Mesothelial cell of epicardium (in vitro differentiated cells): ENCODE data around the gene EXD3. TPM values are rescaled to one million over a fixed set of nuclear protein-coding genes. Genes with fewer than 3 reads are reported as not detected.
"Not testable (repeated sequence)": the region's sequence is repeated elsewhere in the genome, so short reads cannot be mapped to it uniquely, and the experiment has no call there.

Experiments
- DNase-seq, 2 experiments: peaks; one replicate each; pipeline ENCODE4 v3.0.0; 2021; ENCODE audit warnings: low spot score in 2 of 2; ENCODE audit not compliant: unreplicated experiment in 2 of 2
- H3K27ac Mint-ChIP-seq: 2 replicates; pipeline ENCODE4 v1.8.0; 2021; ENCODE audit warnings: mixed read lengths
- H3K27me3 Mint-ChIP-seq: 2 replicates; pipeline ENCODE4 v1.8.0; 2021; ENCODE audit warnings: low read depth, mixed read lengths
- H3K36me3 Mint-ChIP-seq: 2 replicates; pipeline ENCODE4 v1.8.0; 2021; ENCODE audit warnings: mixed read lengths
- H3K4me1 Mint-ChIP-seq: 2 replicates; pipeline ENCODE4 v1.8.0; 2021; ENCODE audit warnings: mixed read lengths
- H3K4me3 Mint-ChIP-seq: 2 replicates; pipeline ENCODE4 v1.8.0; 2021; ENCODE audit warnings: mild to moderate bottlenecking, moderate library complexity, mixed read lengths
- H3K9me3 Mint-ChIP-seq: 2 replicates; pipeline ENCODE4 v1.8.0; 2021; ENCODE audit warnings: mixed read lengths
- CTCF ChIP-seq: fragments of 200-600 bp; sonication (generic); IDR thresholded peaks from one replicate; pipeline ENCODE4 v1.5.0; 2021; ENCODE audit warnings: antibody characterized with exemption; ENCODE audit not compliant: unreplicated experiment
- total RNA-seq: library from RNA; stranded (reverse); gene quantifications from 3 replicates; pipeline ENCODE4 v1.2.1, GENCODE V29; 2021

The EXD3 gene
- total RNA-seq, 1 donor from 2014 or later = 38.2 TPM

DNA sequence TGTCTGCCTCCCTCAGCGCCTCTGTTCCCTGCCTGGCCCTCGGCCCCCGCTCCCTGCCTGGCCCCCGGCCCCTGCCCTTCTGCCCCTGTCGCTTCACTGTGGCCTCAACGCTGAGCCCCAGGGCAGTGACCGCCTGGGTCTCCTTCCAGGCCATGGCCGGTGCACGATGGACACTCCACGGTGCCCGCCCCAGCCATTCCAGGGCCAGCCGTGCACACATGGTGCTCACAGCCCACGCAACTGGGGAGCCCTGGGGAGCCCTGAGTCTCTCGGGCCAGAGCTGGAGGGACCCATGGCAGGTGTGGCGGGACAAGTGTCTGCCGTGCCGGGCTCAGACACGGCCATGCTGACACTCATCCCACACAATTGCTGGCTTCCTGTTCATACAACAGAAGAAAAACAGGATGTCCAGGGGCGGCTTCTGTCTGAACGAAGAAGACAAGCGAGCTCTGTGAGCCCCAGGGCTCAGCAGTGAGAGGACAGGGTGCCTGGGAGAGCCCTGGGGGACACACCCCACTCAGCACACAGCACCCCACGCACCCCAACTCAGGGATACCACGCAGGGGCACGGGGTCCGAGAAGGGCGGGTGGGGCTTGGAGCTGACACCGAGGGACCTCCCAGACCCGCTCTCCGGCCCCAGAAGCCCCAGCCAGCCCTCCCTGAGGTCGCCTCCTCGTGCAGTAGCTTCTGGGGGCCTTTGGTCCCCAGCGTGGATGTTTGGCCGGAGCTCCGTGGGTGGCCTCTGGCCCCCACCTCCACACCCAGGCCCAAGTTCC, 35.7 kb downstream of the EXD3 start:
- TF ChIP-seq CTCF = no peak
- H3K4me1 Mint-ChIP-seq = no peaks in the 10 kb centered on the region
- H3K27ac Mint-ChIP-seq = no peak overlapping the region
- H3K36me3 Mint-ChIP-seq = peaks cover 6% of the 10 kb centered on the region
- H3K4me3 Mint-ChIP-seq = no peak overlapping the region
- no peak for DNase-seq
- H3K27me3 Mint-ChIP-seq = no peaks in the 10 kb centered on the region
- no peaks in the 10 kb centered on the region for H3K9me3 Mint-ChIP-seq

DNA sequence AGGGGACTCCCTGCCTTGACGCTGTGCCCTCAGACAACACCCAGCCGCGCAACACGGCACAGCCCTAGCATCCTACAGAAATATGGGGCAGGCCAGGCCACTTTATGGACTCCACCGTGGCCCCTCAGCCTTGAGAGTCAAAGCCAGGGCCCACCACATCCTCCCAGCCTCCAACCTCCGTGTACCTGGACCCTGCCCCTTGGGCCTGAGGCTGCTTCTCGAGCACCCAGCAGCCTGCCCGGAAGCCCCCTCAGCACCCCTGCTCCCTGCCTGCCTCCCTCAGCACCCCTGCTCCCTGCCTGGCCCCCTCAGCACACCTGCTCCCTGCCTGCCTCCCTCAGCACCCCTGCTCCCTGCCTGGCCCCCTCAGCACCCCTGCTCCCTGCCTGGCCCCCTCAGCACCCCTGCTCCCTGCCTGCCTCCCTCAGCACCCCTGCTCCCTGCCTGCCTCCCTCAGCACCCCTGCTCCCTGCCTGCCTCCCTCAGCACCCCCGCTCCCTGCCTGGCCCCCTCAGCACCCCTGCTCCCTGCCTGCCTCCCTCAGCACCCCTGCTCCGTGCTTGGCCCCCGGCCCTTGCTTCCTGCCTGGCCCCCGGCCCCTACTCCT, 36.4 kb downstream of the EXD3 start:
- not testable (repeated sequence) for H3K36me3 Mint-ChIP-seq, H3K4me3 Mint-ChIP-seq, H3K9me3 Mint-ChIP-seq, H3K27ac Mint-ChIP-seq, H3K27me3 Mint-ChIP-seq, H3K4me1 Mint-ChIP-seq, DNase-seq

DNA sequence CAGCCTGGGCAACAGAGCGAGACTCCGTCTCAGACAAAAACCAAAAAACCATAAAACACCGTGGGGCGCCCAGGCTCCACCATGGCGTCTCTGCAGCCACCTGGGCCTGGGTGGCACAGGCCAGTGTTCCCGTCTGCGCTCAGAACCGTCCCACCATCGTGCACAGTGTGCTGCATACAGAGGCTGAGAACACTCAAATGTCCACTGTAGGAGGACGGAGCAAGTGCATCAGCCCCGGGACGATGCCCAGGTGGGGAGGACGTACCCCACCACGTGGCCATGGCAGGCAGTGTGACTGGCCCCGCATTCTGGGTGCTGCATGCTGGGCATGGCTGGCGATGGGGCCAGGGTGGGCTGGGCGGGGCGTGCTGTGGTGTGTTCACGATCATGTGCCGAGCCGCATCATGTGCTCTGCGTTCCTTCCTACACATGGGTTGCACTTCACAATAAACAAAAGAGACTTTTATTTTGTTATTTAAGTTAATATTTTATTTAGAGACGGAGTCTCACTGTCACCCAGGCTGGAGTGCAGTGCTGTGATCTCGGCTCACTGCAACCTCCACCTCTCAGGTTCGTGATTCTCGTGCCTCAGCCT, 37.8 kb downstream of the EXD3 start:
- Mint-ChIP-seq H3K27me3 (no peaks in the 10 kb centered on the region), H3K9me3 (no peaks in the 10 kb centered on the region), H3K4me1 (no peaks in the 10 kb centered on the region), H3K27ac (no peak overlapping the region), H3K4me3 (no peak overlapping the region), H3K36me3 (peaks cover 2% of the 10 kb centered on the region)
- DNase-seq = no peak
- TF ChIP-seq CTCF = no peak

- TF ChIP-seq CTCF = no peak
- Mint-ChIP-seq H3K27me3 (no peaks in the 10 kb centered on the region), H3K27ac (no peak overlapping the region), H3K4me3 (no peak overlapping the region), H3K4me1 (no peaks in the 10 kb centered on the region), H3K36me3 (no peaks in the 10 kb centered on the region), H3K9me3 (no peaks in the 10 kb centered on the region)
- no peak for DNase-seq
Observed at GRCh38 chr9:137383784-137384756, 38.9 kb downstream of the EXD3 start.

DNA sequence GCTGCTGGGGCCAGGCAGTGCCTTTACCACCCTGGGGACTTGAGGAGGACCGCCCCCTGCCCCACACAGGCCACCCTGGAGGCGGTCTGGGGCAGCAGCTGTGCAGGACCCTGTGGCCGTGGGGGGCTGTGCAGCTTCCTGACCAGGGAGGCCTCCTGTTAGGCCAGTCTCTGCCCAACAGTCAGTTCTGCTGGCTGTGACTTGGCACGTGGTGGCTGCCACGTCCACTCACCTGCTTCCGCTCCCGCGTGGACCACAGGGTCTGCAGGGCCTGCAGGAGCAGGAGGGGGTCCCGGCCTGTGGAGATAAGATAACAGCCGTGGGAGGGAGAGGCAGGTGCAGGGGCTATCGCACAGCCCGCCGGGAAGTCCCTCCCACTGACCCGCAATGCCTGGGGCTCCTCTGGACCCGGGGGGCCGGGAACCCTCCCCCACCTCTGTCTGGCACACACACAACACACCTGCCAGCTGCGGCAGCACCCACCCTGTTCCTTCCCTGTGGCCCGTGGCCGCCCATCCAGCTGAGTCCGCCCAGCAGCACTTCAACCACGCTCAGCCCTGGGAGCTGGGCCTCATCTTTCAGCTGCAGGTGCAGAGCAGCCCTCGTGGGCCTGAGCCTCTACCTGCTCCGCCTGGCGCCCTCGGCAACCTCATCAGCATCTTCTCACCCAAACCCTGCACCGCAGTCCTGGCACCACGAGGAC, 39.7 kb downstream of the EXD3 start:
- no peak for TF ChIP-seq CTCF
- H3K9me3 Mint-ChIP-seq = no peaks in the 10 kb centered on the region
- no peak for DNase-seq
- H3K27me3 Mint-ChIP-seq = no peaks in the 10 kb centered on the region
- H3K27ac Mint-ChIP-seq = no peak overlapping the region
- no peaks in the 10 kb centered on the region for H3K4me1 Mint-ChIP-seq
- H3K4me3 Mint-ChIP-seq = no peak overlapping the region
- H3K36me3 Mint-ChIP-seq = peaks cover 4% of the 10 kb centered on the region
